K562 (cell line): ENCODE measurements around the gene SPATA24. TPM values are rescaled to one million over a fixed set of nuclear protein-coding genes. Genes with fewer than 3 reads are reported as not detected.
A peak's percentile ranks its signal among the peaks of the same experiment; 100 is the strongest.

Experiments used
- ATAC-seq: fragments of 200-7000 bp; cut with Tn5 transposase; 3 replicates; pipeline ENCODE4 v1.9.1; 2020; ENCODE audit warnings: moderate library complexity
- BruUV-seq: library from RNA; stranded (reverse); fragments of 400-500 nt; replicated peaks from 2 replicates; lab custom pipeline; 2021; lab: Mats Ljungman, UMichigan
- CTCF ChIA-PET: fragments of 300-600 bp; formaldehyde crosslinking; extraction: SDS; loops from one replicate; lab custom pipeline; 2021; ENCODE audit warnings: low intra/inter-chr PET ratio; lab: Yijun Ruan, JAX
- POLR2A ChIA-PET: fragments of 300-600, 350-650 bp; sonication (Branson Sonifier 250); formaldehyde crosslinking; extraction: SDS; loops from one replicate; lab custom pipeline; 2021; ENCODE audit warnings: antibody characterized with exemption, inconsistent platforms; lab: Yijun Ruan, JAX
- DNase-seq, 4 experiments: peaks; one replicate each; pipeline versions ENCODE4 v3.0.0 to v3.0.0-alpha.2; 2011 to 2018; ENCODE audit warnings: low spot score in 3 of 4, mixed read lengths in 3 of 4; ENCODE audit errors: extremely low read depth in 1 of 4
- FAIRE-seq: peaks from 2 replicates; lab custom pipeline; 2011; peaks lifted over from hg19 to GRCh38; lab: Jason Lieb, UNC
- H2AFZ ChIP-seq: 2 replicates; pipeline ENCODE4 v1.6.0; 2011; ENCODE audit warnings: low read depth, low read length, control low read depth, inconsistent platforms
- H3K27ac ChIP-seq: fragments of 200-600 bp; 3 replicates; pipeline ENCODE4 v1.8.0; 2011; ENCODE audit warnings: low read depth, mild to moderate bottlenecking, control low read depth, inconsistent platforms, low read length, moderate library complexity, mixed read lengths; ENCODE audit errors: extremely low read depth
- H3K27me3 ChIP-seq, 2 experiments: fragments of 300-600 bp in 1 of 2; 2 replicates in 1 of 2; 3 replicates in 1 of 2; pipeline versions ENCODE4 v1.6.0 to v1.8.0; 2011; ENCODE audit warnings: inconsistent platforms in 2 of 2, low read length in 2 of 2, mild to moderate bottlenecking in 1 of 2, mixed read lengths in 1 of 2, moderate library complexity in 1 of 2; ENCODE audit not compliant: control insufficient read depth in 2 of 2, insufficient read depth in 2 of 2
- H3K36me3 ChIP-seq: fragments of 300-600 bp; 3 replicates; pipeline ENCODE4 v1.8.0; 2011; ENCODE audit warnings: mild to moderate bottlenecking, low read length, inconsistent platforms; ENCODE audit not compliant: control insufficient read depth, insufficient read depth
- H3K4me1 ChIP-seq, 2 experiments: fragments of 200-600 bp in 1 of 2; replicated peaks in 1 of 2; 2 replicates in 1 of 2; 3 replicates in 1 of 2; pipeline versions ENCODE4 v1.5.1 to v1.8.0; 2011; ENCODE audit warnings: inconsistent platforms in 2 of 2, low read length in 2 of 2, mild to moderate bottlenecking in 1 of 2, mixed read lengths in 1 of 2, moderate library complexity in 1 of 2; ENCODE audit not compliant: control insufficient read depth in 2 of 2, insufficient read depth in 2 of 2
- H3K4me2 ChIP-seq: 2 replicates; pipeline ENCODE4 v1.6.1; 2011; ENCODE audit warnings: low read length, control low read depth, inconsistent platforms, mixed read lengths; ENCODE audit not compliant: insufficient read depth
- H3K4me3 ChIP-seq: fragments of 200-600 bp; sonication (generic), shearing (Covaris generic); 2 replicates; pipeline ENCODE4 v1.5.1; 2016; ENCODE audit warnings: control low read depth, inconsistent platforms
- H3K79me2 ChIP-seq: fragments of 200-600 bp; 3 replicates; pipeline ENCODE4 v1.8.0; 2011; ENCODE audit warnings: low read length, inconsistent platforms; ENCODE audit not compliant: control insufficient read depth, insufficient read depth
- H3K9ac ChIP-seq, 2 experiments: 2 replicates each; pipeline versions ENCODE4 v1.6.0 to v1.6.1; 2011; ENCODE audit warnings: low read depth in 2 of 2, low read length in 2 of 2, control low read depth in 1 of 2, inconsistent platforms in 1 of 2, mild to moderate bottlenecking in 1 of 2, mixed read lengths in 1 of 2; ENCODE audit not compliant: insufficient read depth in 1 of 2
- H3K9me1 ChIP-seq: one replicate; pipeline ENCODE4 v1.6.0; 2011; ENCODE audit warnings: inconsistent platforms, mild to moderate bottlenecking, low read length, moderate library complexity; ENCODE audit not compliant: control insufficient read depth, insufficient read depth
- H3K9me3 ChIP-seq: replicated peaks from 2 replicates; pipeline ENCODE4 v1.5.1; 2011; ENCODE audit warnings: low read depth, low read length, inconsistent platforms; ENCODE audit not compliant: control insufficient read depth, insufficient read depth
- H4K20me1 ChIP-seq: replicated peaks from 2 replicates; pipeline ENCODE4 v1.6.1; 2011; ENCODE audit warnings: low read length, inconsistent platforms, mixed read lengths; ENCODE audit not compliant: control insufficient read depth, insufficient read depth
- ARID1B ChIP-seq: fragments of 450-650 bp; IDR thresholded peaks from 2 replicates; pipeline ENCODE4 v1.6.1; 2016; ENCODE audit warnings: antibody characterized with exemption, mild to moderate bottlenecking, inconsistent platforms
- CBFA2T3 ChIP-seq: fragments of 450-650 bp; IDR thresholded peaks from 2 replicates; pipeline ENCODE4 v1.6.1; 2017
- FOSL1 ChIP-seq: fragments of 200-800 bp; sonication (Bioruptor generic); conservative IDR thresholded peaks from 2 replicates; pipeline ENCODE4 v1.6.1; 2016; ENCODE audit warnings: missing genetic modification characterization, missing compliant biosample characterization
- JUND ChIP-seq, 2 experiments: IDR thresholded peaks; 2 replicates in 1 of 2; 3 replicates in 1 of 2; pipeline ENCODE4 v1.6.1; 2011; ENCODE audit warnings: borderline replicate concordance in 2 of 2, low read depth in 2 of 2, low read length in 2 of 2, improper control_type of control experiment in 1 of 2, missing biosample characterization in 1 of 2, missing genetic modification characterization in 1 of 2, missing genetic modification reagents in 1 of 2
- TEAD4 ChIP-seq, 2 experiments: sonication (generic) in 1 of 2; formaldehyde crosslinking in 1 of 2; IDR thresholded peaks; 2 replicates each; pipeline versions ENCODE4 v1.6.1 to v1.8.0; 2012 to 2022; ENCODE audit warnings: borderline replicate concordance in 1 of 2, inconsistent platforms in 1 of 2, low read length in 1 of 2, mild to moderate bottlenecking in 1 of 2, missing genetic modification reagents in 1 of 2
- WGBS: fragments of 100-300 bp; shearing (Covaris generic); methylation state at CpG from one replicate; pipeline ENCODE4 v1.1.6; 2016; ENCODE audit warnings: low coverage, mixed read lengths; ENCODE audit not compliant: insufficient coverage; ENCODE audit errors: missing lambda C conversion rate; 5-methylcytosine and 5-hydroxymethylcytosine counted together
- in situ Hi-C: fragments of 300-500 bp; cut with MboI; formaldehyde crosslinking; loops from 4 replicates; pipeline ENCODE4 v1.15.0; 2018; ENCODE audit warnings: inconsistent platforms, mixed read lengths
- intact Hi-C: fragments of 100-400 bp; cut with micrococcal nuclease; formaldehyde crosslinking; loops from 2 replicates; pipeline ENCODE4 v1.14.2; 2022
- polyA plus RNA-seq, 8 experiments: library from polyadenylated mRNA; depleted of rRNA in 4 of 8; stranded (reverse) in 5 of 8; unstranded in 3 of 8; fragments of >200 nt; fragmentation: Nextera tagmentation in 2 of 8; fragmentation: Illumina TruSeq in 1 of 8; extraction: Ambion mirVana in 2 of 8; extraction: Trizol in 1 of 8; gene quantifications; 2 replicates each; pipeline versions ENCODE4 v1.2.1 to v1.2.3, GENCODE V29; 2011 to 2014; ENCODE audit warnings: inconsistent platforms in 1 of 8, missing spikeins in 1 of 8
- total RNA-seq, 7 experiments: library from RNA; depleted of rRNA in 6 of 7; stranded (reverse); fragments of >200 nt in 6 of 7; fragmentation: Illumina TruSeq in 2 of 7; extraction: Trizol in 2 of 7; gene quantifications; 2 replicates each; pipeline versions ENCODE4 v1.2.1 to v1.2.3, GENCODE V29; 2011 to 2021; ENCODE audit warnings: low replicate concordance in 1 of 7
- TF ChIP-seq, protein P1 (sequence below): fragments of 200-800 bp; sonication (Bioruptor generic); IDR thresholded peaks from 2 replicates; pipeline ENCODE4 v1.6.1; 2017; ENCODE audit warnings: missing genetic modification characterization, missing compliant biosample characterization
- TF ChIP-seq, protein P2 (sequence below): fragments of 250-450 bp; sonication (Bioruptor Pico); IDR thresholded peaks from 2 replicates; pipeline ENCODE4 v1.5.0; 2021; ENCODE audit warnings: mild to moderate bottlenecking, moderate library complexity
- TF ChIP-seq, protein P3 (sequence below): fragments of 450-650 bp; IDR thresholded peaks from one replicate; pipeline ENCODE4 v1.6.1; 2018; ENCODE audit warnings: mild to moderate bottlenecking, moderate library complexity; ENCODE audit not compliant: partially characterized antibody

Gene SPATA24
- total and polyA plus RNA-seq, 9 of the 15 experiments (the other 6 are each of a cell fraction or from before 2014, with no cell fraction given), result 4.1 to 12.6 (median 8.0) TPM

DNA sequence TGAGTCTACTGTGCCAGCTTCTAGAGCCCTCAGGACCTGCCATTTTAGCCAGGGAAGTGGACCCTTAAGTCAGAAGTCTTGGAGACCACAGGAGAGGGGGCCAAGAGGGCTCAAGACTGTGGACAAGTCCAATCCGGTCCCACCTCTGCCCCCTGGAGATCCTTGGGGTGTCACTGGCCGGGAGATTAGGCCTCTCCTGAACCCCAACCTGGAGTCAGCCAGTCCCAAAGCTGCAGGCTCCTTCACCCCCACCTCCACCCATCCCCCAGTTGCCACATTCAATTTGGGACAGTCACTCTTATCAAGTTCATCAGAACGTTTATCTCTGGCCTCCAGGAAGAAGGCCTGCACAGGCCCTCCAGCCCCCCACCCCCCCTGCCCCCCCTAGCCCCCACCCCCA lies 21.1 kb downstream of the SPATA24 start:
- peak; percentile 42; the same call in 1 of the 2 replicates for TF ChIP-seq ARID1B
- peak; percentile 35; the same call in 1 of the 2 replicates for TF ChIP-seq TEAD4 (IDR thresholded peaks at IDR 0.05; ENCODE audit: low read length)
- TF ChIP-seq TEAD4 (CRISPR knock-in tag; IDR thresholded peaks at IDR 0.05; ENCODE audit: borderline replicate concordance), result no peak
- TF ChIP-seq, protein P1, sequence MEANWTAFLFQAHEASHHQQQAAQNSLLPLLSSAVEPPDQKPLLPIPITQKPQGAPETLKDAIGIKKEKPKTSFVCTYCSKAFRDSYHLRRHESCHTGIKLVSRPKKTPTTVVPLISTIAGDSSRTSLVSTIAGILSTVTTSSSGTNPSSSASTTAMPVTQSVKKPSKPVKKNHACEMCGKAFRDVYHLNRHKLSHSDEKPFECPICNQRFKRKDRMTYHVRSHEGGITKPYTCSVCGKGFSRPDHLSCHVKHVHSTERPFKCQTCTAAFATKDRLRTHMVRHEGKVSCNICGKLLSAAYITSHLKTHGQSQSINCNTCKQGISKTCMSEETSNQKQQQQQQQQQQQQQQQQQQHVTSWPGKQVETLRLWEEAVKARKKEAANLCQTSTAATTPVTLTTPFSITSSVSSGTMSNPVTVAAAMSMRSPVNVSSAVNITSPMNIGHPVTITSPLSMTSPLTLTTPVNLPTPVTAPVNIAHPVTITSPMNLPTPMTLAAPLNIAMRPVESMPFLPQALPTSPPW, result peak; percentile 79
- TF ChIP-seq, protein P2, sequence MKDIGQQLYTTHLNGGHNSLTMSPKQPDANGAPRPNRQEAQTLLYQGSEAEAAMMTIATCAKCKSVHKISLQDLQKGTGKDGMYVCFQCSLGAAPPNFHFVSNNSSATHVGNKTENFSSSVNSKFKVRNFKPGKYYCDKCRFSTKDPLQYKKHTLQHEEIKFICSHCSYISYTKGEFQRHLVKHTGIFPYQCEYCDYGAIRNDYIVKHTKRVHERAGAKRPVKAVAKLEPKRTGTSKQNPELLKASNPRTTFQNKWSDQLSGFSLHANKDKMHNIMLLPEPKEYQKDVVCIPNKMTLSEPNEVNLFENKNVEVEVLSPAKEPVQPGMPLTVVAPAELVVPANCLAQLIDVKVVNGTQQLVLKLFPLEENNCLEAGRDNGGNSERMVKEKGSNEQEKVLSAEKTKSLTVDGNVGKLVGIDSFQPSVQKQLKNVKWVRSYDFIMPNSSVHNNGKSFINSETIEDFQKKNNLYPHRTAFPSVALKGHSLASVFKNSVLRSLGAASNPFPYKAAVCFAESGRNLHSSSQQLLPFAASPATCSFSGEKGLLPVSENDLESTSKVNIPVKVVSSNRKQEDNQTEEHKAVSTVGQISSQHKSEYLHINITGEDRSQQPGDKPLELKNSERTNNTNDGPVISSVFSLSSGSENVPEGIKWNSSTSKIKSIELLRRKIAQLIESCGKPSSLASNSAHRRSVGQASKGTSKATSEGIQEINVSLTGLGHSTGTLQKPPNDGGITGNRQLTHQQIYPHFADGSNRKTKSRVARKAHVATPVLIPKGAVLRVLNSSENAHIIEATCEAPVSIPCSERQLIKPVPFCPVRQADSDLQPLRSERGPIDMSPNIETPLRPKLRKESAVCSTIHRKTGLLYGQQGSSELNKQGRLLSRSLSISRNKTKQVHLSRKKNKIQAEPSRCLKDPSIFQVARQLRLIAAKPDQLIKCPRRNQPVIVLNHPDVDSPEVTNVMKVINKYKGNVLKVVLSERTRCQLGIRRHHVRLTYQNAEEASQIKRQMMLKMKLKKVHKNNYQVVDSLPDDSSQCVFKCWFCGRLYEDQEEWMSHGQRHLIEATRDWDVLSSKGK (CRISPR knock-in tag), result no peak
- TF ChIP-seq, protein P3, sequence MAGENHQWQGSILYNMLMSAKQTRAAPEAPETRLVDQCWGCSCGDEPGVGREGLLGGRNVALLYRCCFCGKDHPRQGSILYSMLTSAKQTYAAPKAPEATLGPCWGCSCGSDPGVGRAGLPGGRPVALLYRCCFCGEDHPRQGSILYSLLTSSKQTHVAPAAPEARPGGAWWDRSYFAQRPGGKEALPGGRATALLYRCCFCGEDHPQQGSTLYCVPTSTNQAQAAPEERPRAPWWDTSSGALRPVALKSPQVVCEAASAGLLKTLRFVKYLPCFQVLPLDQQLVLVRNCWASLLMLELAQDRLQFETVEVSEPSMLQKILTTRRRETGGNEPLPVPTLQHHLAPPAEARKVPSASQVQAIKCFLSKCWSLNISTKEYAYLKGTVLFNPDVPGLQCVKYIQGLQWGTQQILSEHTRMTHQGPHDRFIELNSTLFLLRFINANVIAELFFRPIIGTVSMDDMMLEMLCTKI, result no peak
- 0 out of 2 replicates have a peak, but pooled peaks have one; percentile 21 for TF ChIP-seq FOSL1 (tag)
- TF ChIP-seq CBFA2T3, result 0 out of 2 replicates have a peak, but pooled peaks have one; percentile 18
- TF ChIP-seq JUND (IDR thresholded peaks at IDR 0.05; ENCODE audit: borderline replicate concordance, low read depth, low read length), result peak; percentile 3; the same call in 1 of the 2 replicates
- TF ChIP-seq JUND (tag; IDR thresholded peaks at IDR 0.05; ENCODE audit: borderline replicate concordance, low read depth, low read length), result no peak
- H4K20me1 ChIP-seq, result no peaks in the 10 kb centered on the region
- H3K4me3 ChIP-seq, result no peak overlapping the region
- H3K27ac ChIP-seq, result no peak overlapping the region
- no peaks in the 10 kb centered on the region; the same call in 1 of the 2 replicates for H3K9me3 ChIP-seq
- H3K4me1 ChIP-seq, result peaks cover 26 to 63% of the 10 kb centered on the region in 2 experiments; a peak in 4 of 5 replicates
- H2AFZ ChIP-seq, result no peak overlapping the region
- WGBS, result 7% methylated on average over 2 of the region's 3 CpGs
- H3K4me2 ChIP-seq, result no peak overlapping the region
- POLR2A ChIA-PET, result interaction anchor here (0.5 to 1.8 kb wide), 7 partner anchors 11 to 768 kb away, joined by 3 to 8 read pairs (median 4); partner anchors contain the start of genes MATR3, SPATA24 and STING1
- no peak for ATAC-seq
- H3K36me3 ChIP-seq, result no peaks in the 10 kb centered on the region
- peak in 1 of 4 experiments; percentile 10 for DNase-seq
- intact Hi-C loops, result no loop called here
- peak overlapping the region in 1 of 2 experiments; percentile 68; a peak in 2 of 4 replicates for H3K9ac ChIP-seq
- H3K79me2 ChIP-seq, result no peaks in the 10 kb centered on the region
- no TSS peak for BruUV-seq
- CTCF ChIA-PET, result no interaction called here
- FAIRE-seq, result no peak
- no peaks in the 10 kb centered on the region for H3K9me1 ChIP-seq
- in situ Hi-C loops, result no loop called here
- H3K27me3 ChIP-seq, result no peaks in the 10 kb centered on the region
